Tibial artery (tissue), 4 donors: ENCODE data around the gene NUDT7.

ENCODE experiments used
- DNase-seq, 2 donors: peaks; one replicate each; pipeline ENCODE4 v3.0.0-alpha.2; 2019
- H3K27ac ChIP-seq, 2 donors: fragments of 200-600 bp; sonication (generic) in 1 of 2; 1 replicate in 1 of 2; 2 replicates in 1 of 2; pipeline ENCODE4 v1.5.1; 2018 to 2019; ENCODE audit warnings: mild to moderate bottlenecking in 1 of 2
- H3K27me3 ChIP-seq, 2 donors: fragments of 200-600 bp; sonication (generic) in 1 of 2; one replicate each; pipeline versions ENCODE4 v1.5.1 to v1.6.0; 2016 to 2019
- H3K36me3 ChIP-seq, 3 donors: fragments of 200-600 bp; sonication (generic) in 2 of 3; one replicate each; pipeline ENCODE4 v1.5.1; 2016 to 2019; ENCODE audit warnings: mild to moderate bottlenecking in 2 of 3
- H3K4me1 ChIP-seq, 4 donors: fragments of 200-600 bp; sonication (generic) in 2 of 4; 1 replicate in 3 of 4; 2 replicates in 1 of 4; pipeline ENCODE4 v1.5.1; 2016 to 2019
- H3K4me3 ChIP-seq, 2 donors: fragments of 200-600 bp; sonication (generic) in 1 of 2; 1 replicate in 1 of 2; 2 replicates in 1 of 2; pipeline ENCODE4 v1.5.1; 2018 to 2019; ENCODE audit warnings: mild to moderate bottlenecking in 2 of 2
- H3K9me3 ChIP-seq, 3 donors: fragments of 200-600 bp; sonication (generic) in 1 of 3; one replicate each; pipeline ENCODE4 v1.5.1; 2016 to 2019
- CTCF ChIP-seq, 2 experiments: fragments of 200-600 bp in 1 of 2; fragments of 450-650 bp in 1 of 2; IDR thresholded peaks; one replicate each; pipeline ENCODE4 v1.5.1; 2017 to 2019; ENCODE audit warnings: antibody characterized with exemption in 2 of 2, mild to moderate bottlenecking in 1 of 2, moderate library complexity in 1 of 2
- intact Hi-C: fragments of 100-400 bp; cut with DNase I; formaldehyde crosslinking; loops from one replicate; pipeline ENCODE4 v1.15.0; 2023; ENCODE audit warnings: low total_unique reads

Gene NUDT7

GRCh38 chr16:77705351-77705750, 17.0 kb upstream of the NUDT7 start:
- intact Hi-C loops, result no loop called here
- H3K4me1 ChIP-seq, result no peaks in the 10 kb centered on the region
- H3K27me3 ChIP-seq, result no peaks in the 10 kb centered on the region
- DNase-seq, result no peak
- no peak overlapping the region for H3K4me3 ChIP-seq
- no peaks in the 10 kb centered on the region for H3K36me3 ChIP-seq
- H3K27ac ChIP-seq, result no peak overlapping the region
- no peak for TF ChIP-seq CTCF (IDR thresholded peaks at IDR 0.05)
- H3K9me3 ChIP-seq, result no peaks in the 10 kb centered on the region

- H3K27me3 ChIP-seq, result no peaks in the 10 kb centered on the region
- H3K9me3 ChIP-seq, result no peaks in the 10 kb centered on the region
- TF ChIP-seq CTCF (IDR thresholded peaks at IDR 0.05), result no peak
- H3K4me3 ChIP-seq, result no peak overlapping the region
- intact Hi-C loops, result no loop called here
- no peaks in the 10 kb centered on the region for H3K4me1 ChIP-seq
- H3K36me3 ChIP-seq, result no peaks in the 10 kb centered on the region
- H3K27ac ChIP-seq, result no peak overlapping the region
- DNase-seq, result no peak
These were observed 11.1 kb upstream of the NUDT7 start for GRCh38 chr16:77711179-77711578.

GRCh38 chr16:77711775-77712174, 10.5 kb upstream of the NUDT7 start:
- Histone ChIP-seq H3K9me3 (no peaks in the 10 kb centered on the region), H3K36me3 (no peaks in the 10 kb centered on the region), H3K4me3 (no peak overlapping the region), H3K27me3 (no peaks in the 10 kb centered on the region), H3K27ac (no peak overlapping the region), H3K4me1 (no peaks in the 10 kb centered on the region)
- no peak for TF ChIP-seq CTCF (IDR thresholded peaks at IDR 0.05)
- DNase-seq, result no peak
- intact Hi-C loops, result no loop called here

- H3K4me1 ChIP-seq, result no peaks in the 10 kb centered on the region
- intact Hi-C loops, result no loop called here
- no peaks in the 10 kb centered on the region for H3K27me3 ChIP-seq
- H3K27ac ChIP-seq, result no peak overlapping the region
- DNase-seq, result no peak
- H3K36me3 ChIP-seq, result no peaks in the 10 kb centered on the region
- TF ChIP-seq CTCF (IDR thresholded peaks at IDR 0.05), result no peak
- H3K4me3 ChIP-seq, result no peak overlapping the region
- no peaks in the 10 kb centered on the region for H3K9me3 ChIP-seq
These were observed 7.2 kb upstream of the NUDT7 start for GRCh38 chr16:77715145-77715544.

- Histone ChIP-seq H3K27me3 (no peaks in the 10 kb centered on the region), H3K36me3 (peaks cover 0 to 11% (median 3%) of the 10 kb centered on the region in 3 donors), H3K27ac (peak overlapping the region; percentile 29 to 86), H3K9me3 (no peaks in the 10 kb centered on the region), H3K4me3 (peak overlapping the region; percentile 75 to 80), H3K4me1 (peaks cover 0 to 13% (median 9%) of the 10 kb centered on the region in 4 donors)
- DNase-seq, result no peak
- no peak for TF ChIP-seq CTCF (IDR thresholded peaks at IDR 0.05)
- intact Hi-C loops, result loop anchor here (10.0 kb wide), 1 partner anchor 63 kb away; the partner anchor contains the start of gene VAT1L
These were observed 484 bp upstream of the NUDT7 start for GRCh38 chr16:77721752-77722308.
